ENCODE data around the gene HCFC1.

The HCFC1 gene

GRCh38 chrX:153900831-153901752, 70.5 kb downstream of the HCFC1 start:
- DNase-seq: peak; percentile 72

- no peak for DNase-seq
Measured at GRCh38 chrX:153897899-153898298, 73.7 kb downstream of the HCFC1 start.
